HepG2 (cell line): ENCODE data around the gene P2RX5. TPM values are rescaled to one million over a fixed set of nuclear protein-coding genes. Genes with fewer than 3 reads are reported as not detected.

Experiments
- ATAC-seq: fragments of 200-7000 bp; cut with Tn5 transposase; 3 replicates; pipeline ENCODE4 v1.9.1; 2020; ENCODE audit warnings: mild to moderate bottlenecking, moderate library complexity
- BruUV-seq: library from RNA; stranded (reverse); fragments of 400-500 nt; replicated peaks from 2 replicates; lab custom pipeline; 2021; lab: Mats Ljungman, UMichigan
- CTCF ChIA-PET: fragments of 300-600 bp; formaldehyde crosslinking; extraction: SDS; loops from one replicate; lab custom pipeline; 2021; ENCODE audit warnings: low total read pairs, inconsistent platforms, low intra/inter-chr PET ratio; lab: Yijun Ruan, JAX
- POLR2A ChIA-PET: fragments of 350-600 bp; sonication (Branson Sonifier 250); formaldehyde crosslinking; loops from one replicate; lab custom pipeline; 2020; ENCODE audit warnings: antibody characterized with exemption, inconsistent platforms; lab: Yijun Ruan, JAX
- DNase-seq: peaks from one replicate; pipeline ENCODE4 v3.0.0-alpha.2; 2015; ENCODE audit warnings: low spot score
- FAIRE-seq: peaks from 3 replicates; lab custom pipeline; 2011; peaks lifted over from hg19 to GRCh38; lab: Jason Lieb, UNC
- H2AFZ ChIP-seq: one replicate; pipeline ENCODE4 v1.6.1; 2011; ENCODE audit warnings: low read length, inconsistent platforms
- H3K27ac ChIP-seq: fragments of 300-600 bp; 3 replicates; pipeline ENCODE4 v1.8.0; 2011; ENCODE audit warnings: mixed run types, mild to moderate bottlenecking, mixed read lengths, low read length, inconsistent platforms; ENCODE audit not compliant: insufficient read depth; ENCODE audit errors: extremely low read length
- H3K27me3 ChIP-seq, 2 experiments: fragments of 200-600 bp in 1 of 2; 2 replicates in 1 of 2; 3 replicates in 1 of 2; pipeline versions ENCODE4 v1.6.0 to v1.8.0; 2011; ENCODE audit warnings: low read length in 2 of 2, mild to moderate bottlenecking in 2 of 2, moderate library complexity in 2 of 2, inconsistent platforms in 1 of 2; ENCODE audit not compliant: insufficient read depth in 2 of 2, control insufficient read depth in 1 of 2
- H3K36me3 ChIP-seq, 2 experiments: fragments of 200-600 bp in 1 of 2; replicated peaks in 1 of 2; 2 replicates in 1 of 2; 3 replicates in 1 of 2; pipeline versions ENCODE4 v1.5.1 to v1.8.0; 2011; ENCODE audit warnings: low read length in 2 of 2, inconsistent platforms in 1 of 2; ENCODE audit not compliant: insufficient read depth in 2 of 2, control insufficient read depth in 1 of 2
- H3K4me1 ChIP-seq: 2 replicates; pipeline ENCODE4 v1.5.1; 2012; ENCODE audit warnings: low read length, inconsistent platforms; ENCODE audit not compliant: insufficient read depth
- H3K4me2 ChIP-seq: 2 replicates; pipeline ENCODE4 v1.6.0; 2011; ENCODE audit warnings: low read depth, low read length, inconsistent platforms
- H3K4me3 ChIP-seq, 3 experiments: fragments of 200-600 bp in 1 of 3; sonication (generic), shearing (Covaris generic) in 1 of 3; replicated peaks in 1 of 3; 2 replicates each; pipeline ENCODE4 v1.5.1; 2011 to 2016; ENCODE audit warnings: low read length in 3 of 3, inconsistent platforms in 2 of 3, low read depth in 2 of 3, mild to moderate bottlenecking in 2 of 3, control low read depth in 1 of 3, mixed read lengths in 1 of 3; ENCODE audit not compliant: insufficient read depth in 1 of 3
- H3K79me2 ChIP-seq: one replicate; pipeline ENCODE4 v1.6.1; 2011; ENCODE audit warnings: low read length, inconsistent platforms; ENCODE audit not compliant: insufficient read depth
- H3K9ac ChIP-seq: 2 replicates; pipeline ENCODE4 v1.6.0; 2011; ENCODE audit warnings: mild to moderate bottlenecking, low read depth, low read length, inconsistent platforms; ENCODE audit not compliant: insufficient read depth
- H3K9me3 ChIP-seq: 2 replicates; pipeline ENCODE4 v1.5.1; 2012; ENCODE audit warnings: mild to moderate bottlenecking, low read length
- H4K20me1 ChIP-seq: 2 replicates; pipeline ENCODE4 v1.6.0; 2011; ENCODE audit warnings: inconsistent platforms, mild to moderate bottlenecking, low read length, moderate library complexity; ENCODE audit not compliant: insufficient read depth
- AGO1 ChIP-seq: fragments of 200-400 bp; formaldehyde crosslinking; IDR thresholded peaks from 2 replicates; pipeline ENCODE4 v1.6.1; 2017; ENCODE audit warnings: mild to moderate bottlenecking, low read depth, low read length, moderate library complexity; ENCODE audit not compliant: poor library complexity, severe bottlenecking
- ATF7-NPFF ChIP-seq: sonication (generic); formaldehyde crosslinking; IDR thresholded peaks from 2 replicates; pipeline ENCODE4 v1.8.1; 2023; ENCODE audit warnings: mild to moderate bottlenecking, low read depth, missing genetic modification reagents, moderate library complexity
- CBFB ChIP-seq: sonication (generic); formaldehyde crosslinking; IDR thresholded peaks from 2 replicates; pipeline ENCODE4 v1.4.0; 2020; ENCODE audit warnings: missing genetic modification reagents
- DNMT1 ChIP-seq: sonication (generic); formaldehyde crosslinking; IDR thresholded peaks from 2 replicates; pipeline ENCODE4 v1.5.1; 2020; ENCODE audit warnings: mild to moderate bottlenecking, missing genetic modification reagents
- KMT2A ChIP-seq: sonication (generic); formaldehyde crosslinking; IDR thresholded peaks from 2 replicates; pipeline ENCODE4 v1.4.0; 2020; ENCODE audit warnings: missing genetic modification reagents
- MED1 ChIP-seq: sonication (generic); formaldehyde crosslinking; IDR thresholded peaks from 2 replicates; pipeline ENCODE4 v1.4.0; 2020; ENCODE audit warnings: missing genetic modification reagents
- PCBP2 ChIP-seq: fragments of 200-400 bp; formaldehyde crosslinking; optimal IDR thresholded peaks from 2 replicates; pipeline ENCODE3; 2018; ENCODE audit warnings: low read length, low read depth; ENCODE audit not compliant: poor library complexity, severe bottlenecking
- PTBP1 ChIP-seq: fragments of 200-400 bp; formaldehyde crosslinking; IDR thresholded peaks from 2 replicates; pipeline ENCODE4 v1.6.1; 2018; ENCODE audit warnings: low read length, low read depth; ENCODE audit not compliant: poor library complexity, severe bottlenecking
- REXO4 ChIP-seq: sonication (generic); formaldehyde crosslinking; IDR thresholded peaks from 2 replicates; pipeline ENCODE4 v1.8.0; 2022; ENCODE audit warnings: missing genetic modification reagents, mild to moderate bottlenecking, borderline replicate concordance
- RNF2 ChIP-seq: fragments of 450-650 bp; conservative IDR thresholded peaks from 2 replicates; pipeline ENCODE4 v1.6.1; 2016; ENCODE audit warnings: low read depth
- SAFB2 ChIP-seq: sonication (generic); formaldehyde crosslinking; IDR thresholded peaks from 2 replicates; pipeline ENCODE4 v1.5.1; 2020; ENCODE audit warnings: missing genetic modification reagents, low read depth, mild to moderate bottlenecking, borderline replicate concordance
- SP1 ChIP-seq, 2 experiments: fragments of 450-650 bp in 1 of 2; sonication (generic) in 1 of 2; formaldehyde crosslinking in 1 of 2; IDR thresholded peaks; 2 replicates each; pipeline versions ENCODE4 v1.4.0 to v1.6.1; 2016 to 2020; ENCODE audit warnings: missing genetic modification reagents in 1 of 2
- ZFP36L1 ChIP-seq: sonication (generic); formaldehyde crosslinking; IDR thresholded peaks from 2 replicates; pipeline ENCODE4 v1.8.0; 2022; ENCODE audit warnings: mild to moderate bottlenecking, missing genetic modification reagents, moderate library complexity
- ZFP41 ChIP-seq: sonication (generic); formaldehyde crosslinking; IDR thresholded peaks from 2 replicates; pipeline ENCODE4 v1.4.0; 2020; ENCODE audit warnings: mild to moderate bottlenecking, missing genetic modification reagents, borderline replicate concordance
- ZNF143 ChIP-seq: sonication (generic); formaldehyde crosslinking; IDR thresholded peaks from 2 replicates; pipeline ENCODE4 v1.4.0; 2020; ENCODE audit warnings: missing genetic modification reagents
- ZNF253 ChIP-seq: sonication (generic); formaldehyde crosslinking; IDR thresholded peaks from 2 replicates; pipeline ENCODE4 v1.8.0; 2022; ENCODE audit warnings: mild to moderate bottlenecking, missing genetic modification reagents, borderline replicate concordance
- ZNF460 ChIP-seq: sonication (generic); formaldehyde crosslinking; IDR thresholded peaks from 2 replicates; pipeline ENCODE4 v1.5.1; 2020; ENCODE audit warnings: missing genetic modification reagents, mild to moderate bottlenecking, borderline replicate concordance
- ZNF546 ChIP-seq: sonication (generic); formaldehyde crosslinking; conservative IDR thresholded peaks from 2 replicates; pipeline ENCODE4 v1.8.1; 2023; ENCODE audit warnings: mild to moderate bottlenecking, missing genetic modification reagents
- ZNF605 ChIP-seq: sonication (generic); formaldehyde crosslinking; IDR thresholded peaks from 2 replicates; pipeline ENCODE4 v1.8.0; 2022; ENCODE audit warnings: mild to moderate bottlenecking, missing genetic modification reagents
- ZNF75D ChIP-seq: sonication (generic); formaldehyde crosslinking; IDR thresholded peaks from 2 replicates; pipeline ENCODE4 v1.8.1; 2023; ENCODE audit warnings: missing genetic modification reagents, mild to moderate bottlenecking, borderline replicate concordance
- ZNF780A ChIP-seq: sonication (generic); formaldehyde crosslinking; IDR thresholded peaks from 2 replicates; pipeline ENCODE4 v1.8.0; 2022; ENCODE audit warnings: mild to moderate bottlenecking, missing genetic modification reagents, moderate library complexity
- ZNF850 ChIP-seq: sonication (generic); formaldehyde crosslinking; conservative IDR thresholded peaks from 2 replicates; pipeline ENCODE4 v1.9.0; 2021; ENCODE audit warnings: mild to moderate bottlenecking, missing genetic modification reagents
- ZNF891 ChIP-seq: sonication (generic); formaldehyde crosslinking; IDR thresholded peaks from 2 replicates; pipeline ENCODE4 v1.5.0; 2020; ENCODE audit warnings: mild to moderate bottlenecking, missing genetic modification reagents
- WGBS: methylation state at CpG from one replicate; pipeline ENCODE4 v1.1.6; 2017; ENCODE audit warnings: low lambda C conversion rate; 5-methylcytosine and 5-hydroxymethylcytosine counted together
- in situ Hi-C: cut with HindIII; loops from 2 replicates; pipeline ENCODE4 v1.10.0; 2017; ENCODE audit warnings: low pct_unique_long_range_greater_than_20kb; ENCODE audit not compliant: extremely low pct_ligation_motif_present
- intact Hi-C: fragments of 100-400 bp; cut with micrococcal nuclease; formaldehyde crosslinking; loops from one replicate; pipeline ENCODE4 v1.10.0; 2022; ENCODE audit not compliant: unreplicated experiment
- polyA plus RNA-seq, 8 experiments: library from polyadenylated mRNA; depleted of rRNA in 3 of 8; stranded (reverse) in 7 of 8; unstranded in 1 of 8; fragments of >200 nt; fragmentation: Illumina TruSeq in 4 of 8; extraction: Trizol in 4 of 8; gene quantifications; 2 replicates each; pipeline versions ENCODE4 v1.2.1 to v1.2.3, GENCODE V29; 2011 to 2016; ENCODE audit warnings: low read depth in 4 of 8, missing spikeins in 1 of 8, mixed read lengths in 1 of 8; ENCODE audit not compliant: insufficient read depth in 1 of 8
- total RNA-seq, 5 experiments: library from RNA; depleted of rRNA; stranded (reverse); fragments of >200 nt; fragmentation: Illumina TruSeq; extraction: Trizol; gene quantifications; 2 replicates each; pipeline ENCODE4 v1.2.3, GENCODE V29; 2016; ENCODE audit warnings: low read depth in 1 of 5
- TF ChIP-seq, protein P1 (sequence below): sonication (generic); formaldehyde crosslinking; IDR thresholded peaks from 2 replicates; pipeline ENCODE4 v1.5.1; 2020; ENCODE audit warnings: mild to moderate bottlenecking, missing genetic modification reagents, moderate library complexity
- TF ChIP-seq, protein P2 (sequence below): sonication (generic); formaldehyde crosslinking; IDR thresholded peaks from 2 replicates; pipeline ENCODE4 v1.8.0; 2022; ENCODE audit warnings: mild to moderate bottlenecking, missing genetic modification reagents, moderate library complexity

P2RX5 gene
- total and polyA plus RNA-seq, 2 of the 13 experiments (the other 11 are each of a cell fraction or from before 2014, with no cell fraction given), result 0.95 to 1.7 TPM

DNA sequence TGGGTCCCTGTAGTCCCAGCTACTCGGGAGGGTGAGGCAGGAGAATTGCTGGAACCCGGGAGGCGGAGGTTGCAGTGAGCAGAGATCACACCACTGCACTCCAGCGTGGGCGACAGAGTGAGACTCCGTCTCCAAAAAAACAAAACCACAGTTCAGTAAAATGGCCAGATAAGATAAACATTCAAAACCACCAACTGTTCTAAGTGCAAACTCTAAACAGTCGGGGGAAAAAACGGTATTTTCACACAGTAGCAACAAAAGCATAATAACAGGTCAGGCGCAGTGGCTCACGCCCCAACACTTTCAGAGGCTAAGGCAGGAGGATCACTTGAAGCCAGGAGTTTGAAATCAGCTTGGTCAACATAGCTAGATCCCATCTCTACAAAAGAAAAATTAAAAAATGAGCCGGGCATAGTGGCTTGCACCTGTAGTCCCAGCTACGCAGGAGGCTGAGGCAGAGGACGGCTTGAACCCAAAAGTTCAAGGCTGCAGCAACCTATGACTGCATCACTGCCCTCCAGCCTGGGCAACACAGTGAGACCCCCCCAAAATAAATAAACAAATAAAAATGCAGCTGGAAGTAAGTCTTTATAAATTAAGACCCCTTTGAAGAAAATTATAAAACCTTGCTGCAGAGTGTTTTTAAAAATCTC, 17.0 kb upstream of the P2RX5 start:
- H3K4me2 ChIP-seq, result no peak overlapping the region

DNA sequence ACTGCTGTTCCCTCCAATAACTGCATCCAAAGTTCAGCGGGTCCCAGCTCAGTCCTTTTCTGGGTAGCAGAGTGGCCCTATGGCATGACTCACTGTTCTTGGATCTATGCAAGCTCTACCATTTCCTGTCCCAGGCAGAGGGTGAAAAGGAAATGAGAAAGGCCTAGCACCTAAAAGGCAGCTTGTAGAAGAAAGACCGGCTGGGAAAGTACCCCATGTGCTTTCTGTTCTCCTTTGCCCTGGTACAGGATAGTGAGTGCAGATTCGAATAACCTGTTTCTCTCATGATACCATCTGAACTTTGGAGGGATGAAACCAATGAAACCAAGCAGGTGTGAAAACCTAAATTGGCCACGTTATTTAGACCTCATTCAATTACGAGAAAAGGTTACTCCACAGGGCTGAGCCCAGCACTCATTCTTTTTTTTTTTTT, 15.0 kb upstream of the P2RX5 start:
- no peak overlapping the region for H3K4me3 ChIP-seq
- no peaks in the 10 kb centered on the region; a peak in 1 of 5 replicates for H3K27me3 ChIP-seq
- no peaks in the 10 kb centered on the region for H3K9me3 ChIP-seq
- H3K9ac ChIP-seq, result no peak overlapping the region
- H3K27ac ChIP-seq, result no peak overlapping the region
- POLR2A ChIA-PET, result interaction anchor here (0.9 kb wide), 1 partner anchor 12 kb away, joined by 4 read pairs; the partner anchor contains the start of gene HASPIN
- H3K4me1 ChIP-seq, result no peaks in the 10 kb centered on the region
- CTCF ChIA-PET, result no interaction called here
- H4K20me1 ChIP-seq, result no peaks in the 10 kb centered on the region
- peaks cover 3 to 12% of the 10 kb centered on the region in 2 experiments; a peak in 4 of 5 replicates for H3K36me3 ChIP-seq
- no peak overlapping the region for H3K4me2 ChIP-seq
- intact Hi-C loops, result no loop called here
- DNase-seq (no peak), FAIRE-seq (no peak), ATAC-seq (no peak)
- H3K79me2 ChIP-seq, result no peaks in the 10 kb centered on the region
- in situ Hi-C loops, result no loop called here
- no peak overlapping the region for H2AFZ ChIP-seq
- 91% methylated on average over 5 of the region's 5 CpGs for WGBS
- BruUV-seq, result no TSS peak
- no peak for TF ChIP-seq ZNF460 (CRISPR knock-in tag)
- no peak for TF ChIP-seq AGO1
- no peak for TF ChIP-seq SAFB2
- no peak for TF ChIP-seq DNMT1 (CRISPR knock-in tag)
- no peak for TF ChIP-seq ATF7-NPFF (CRISPR knock-in tag)
- TF ChIP-seq ZNF605 (CRISPR knock-in tag), result no peak
- TF ChIP-seq ZNF546 (CRISPR knock-in tag), result no peak
- TF ChIP-seq SP1 (IDR thresholded peaks at IDR 0.05), result no peak
- TF ChIP-seq SP1 (CRISPR knock-in tag; IDR thresholded peaks at IDR 0.05), result no peak
- no peak for TF ChIP-seq ZNF850
- no peak for TF ChIP-seq CBFB (CRISPR knock-in tag)
- TF ChIP-seq, protein P1, sequence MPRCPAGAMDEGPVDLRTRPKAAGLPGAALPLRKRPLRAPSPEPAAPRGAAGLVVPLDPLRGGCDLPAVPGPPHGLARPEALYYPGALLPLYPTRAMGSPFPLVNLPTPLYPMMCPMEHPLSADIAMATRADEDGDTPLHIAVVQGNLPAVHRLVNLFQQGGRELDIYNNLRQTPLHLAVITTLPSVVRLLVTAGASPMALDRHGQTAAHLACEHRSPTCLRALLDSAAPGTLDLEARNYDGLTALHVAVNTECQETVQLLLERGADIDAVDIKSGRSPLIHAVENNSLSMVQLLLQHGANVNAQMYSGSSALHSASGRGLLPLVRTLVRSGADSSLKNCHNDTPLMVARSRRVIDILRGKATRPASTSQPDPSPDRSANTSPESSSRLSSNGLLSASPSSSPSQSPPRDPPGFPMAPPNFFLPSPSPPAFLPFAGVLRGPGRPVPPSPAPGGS (CRISPR knock-in tag), result no peak

More for the DNA sequence above, 17.0 kb upstream of the P2RX5 start:
- Histone ChIP-seq H3K36me3 (peaks cover 6 to 31% of the 10 kb centered on the region in 2 experiments; a peak in 4 of 5 replicates), H3K4me3 (no peak overlapping the region), H3K27me3 (no peaks in the 10 kb centered on the region), H2AFZ (no peak overlapping the region), H3K9ac (no peak overlapping the region), H3K9me3 (no peaks in the 10 kb centered on the region), H3K79me2 (no peaks in the 10 kb centered on the region), H4K20me1 (no peaks in the 10 kb centered on the region), H3K27ac (no peak overlapping the region), H3K4me1 (peaks cover under 1% of the 10 kb centered on the region; the same call in 1 of the 2 replicates)
- DNase-seq (no peak), ATAC-seq (no peak), FAIRE-seq (no peak)
- intact Hi-C loops, result no loop called here
- BruUV-seq, result no TSS peak
- ChIA-PET CTCF (no interaction called here), POLR2A (no interaction called here)
- TF ChIP-seq ZNF253 (CRISPR knock-in tag) (no peak), REXO4 (no peak), RNF2 (no peak), ZNF891 (CRISPR knock-in tag) (no peak), KMT2A (CRISPR knock-in tag) (no peak), ZFP41 (no peak), MED1 (no peak), ZFP36L1 (CRISPR knock-in tag) (no peak), PTBP1 (no peak), ZNF143 (CRISPR knock-in tag) (no peak), PCBP2 (no peak), ZNF75D (CRISPR knock-in tag) (no peak), ZNF780A (CRISPR knock-in tag) (no peak)
- TF ChIP-seq, protein P2, sequence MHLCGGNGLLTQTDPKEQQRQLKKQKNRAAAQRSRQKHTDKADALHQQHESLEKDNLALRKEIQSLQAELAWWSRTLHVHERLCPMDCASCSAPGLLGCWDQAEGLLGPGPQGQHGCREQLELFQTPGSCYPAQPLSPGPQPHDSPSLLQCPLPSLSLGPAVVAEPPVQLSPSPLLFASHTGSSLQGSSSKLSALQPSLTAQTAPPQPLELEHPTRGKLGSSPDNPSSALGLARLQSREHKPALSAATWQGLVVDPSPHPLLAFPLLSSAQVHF (CRISPR knock-in tag), result no peak
- 77% methylated on average over 13 of the region's 13 CpGs for WGBS
- in situ Hi-C loops, result no loop called here
